Measurements from ENCODE around the gene PRKD3. TPM values are rescaled to one million over a fixed set of nuclear protein-coding genes. Genes with fewer than 3 reads are reported as not detected.

Gene PRKD3
- total and polyA plus RNA-seq, 9 of the 15 experiments (the other 6 are each of a cell fraction or from before 2014, with no cell fraction given) = 4.7 to 26.7 (median 17.0) TPM

DNA sequence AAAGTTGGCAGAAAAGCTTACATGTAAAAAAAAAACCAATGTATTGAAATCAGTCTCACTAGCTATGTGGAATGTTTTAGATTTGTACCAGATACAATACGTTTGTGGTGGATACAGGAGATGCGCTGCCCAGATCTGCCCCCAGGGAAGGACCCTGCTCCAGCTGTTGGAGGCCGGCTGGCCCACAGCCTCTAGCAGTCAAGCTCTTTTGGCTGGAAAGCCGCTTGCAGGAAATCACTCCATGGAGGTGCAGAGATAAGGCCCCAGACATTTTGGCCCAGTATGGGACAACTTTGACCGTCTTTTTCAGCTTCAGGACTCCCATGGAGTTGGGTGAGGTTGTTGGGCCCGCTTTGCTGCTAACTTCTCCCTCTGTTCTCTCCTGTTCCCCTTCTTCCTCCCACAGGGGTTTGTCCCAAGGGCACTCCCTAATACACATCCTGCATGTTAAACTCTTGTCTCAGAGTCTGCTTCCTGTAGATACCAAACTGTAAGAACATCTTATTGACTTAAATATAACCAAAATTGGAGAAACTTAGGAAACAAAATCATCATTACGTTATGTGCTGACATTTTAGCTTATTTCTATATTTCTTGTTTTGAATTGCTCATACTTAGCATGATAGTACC, 18.1 kb upstream of the PRKD3 start:
- H2AFZ ChIP-seq (ENCODE audit: low read depth, low read length) = no peak overlapping the region
- no peak overlapping the region for H3K9ac ChIP-seq (ENCODE audit: insufficient read depth in 1 of 2, low read depth in 2 of 2, low read length in 2 of 2)
- no TSS peak for BruUV-seq (replicated peaks)
- H3K9me3 ChIP-seq (replicated peaks; ENCODE audit: control insufficient read depth, insufficient read depth, low read depth, low read length) = no peaks in the 10 kb centered on the region
- H3K79me2 ChIP-seq (ENCODE audit: control insufficient read depth, insufficient read depth, low read length) = no peaks in the 10 kb centered on the region
- TF ChIP-seq CREB3 (tag; conservative IDR thresholded peaks at IDR 0.05; ENCODE audit: low read depth) (no peak), ZNF436 (CRISPR knock-in tag; IDR thresholded peaks at IDR 0.05) (no peak), CTCFL (IDR thresholded peaks at IDR 0.05; ENCODE audit: borderline replicate concordance, insufficient read depth, low read depth, low read length, poor library complexity, severe bottlenecking) (no peak), SMARCE1 (IDR thresholded peaks at IDR 0.05) (no peak), CHD2 (IDR thresholded peaks at IDR 0.05; ENCODE audit: low read depth, low read length) (no peak), ZNF77 (CRISPR knock-in tag; IDR thresholded peaks at IDR 0.05) (no peak), TFAM (CRISPR knock-in tag; conservative IDR thresholded peaks at IDR 0.05) (no peak), PHF8 (IDR thresholded peaks at IDR 0.05; ENCODE audit: borderline replicate concordance, low read length) (no peak), E2F5 (CRISPR knock-in tag; IDR thresholded peaks at IDR 0.05) (no peak), ZNF76 (CRISPR knock-in tag; IDR thresholded peaks at IDR 0.05; ENCODE audit: borderline replicate concordance) (no peak), CBX2 (IDR thresholded peaks at IDR 0.05; ENCODE audit: insufficient read depth, low read length, poor library complexity, severe bottlenecking) (no peak), MYBL2 (IDR thresholded peaks at IDR 0.05; ENCODE audit: low read depth) (no peak), MYBL2 (CRISPR knock-in tag; IDR thresholded peaks at IDR 0.05; ENCODE audit: borderline replicate concordance) (no peak)
- TF ChIP-seq, protein P1, sequence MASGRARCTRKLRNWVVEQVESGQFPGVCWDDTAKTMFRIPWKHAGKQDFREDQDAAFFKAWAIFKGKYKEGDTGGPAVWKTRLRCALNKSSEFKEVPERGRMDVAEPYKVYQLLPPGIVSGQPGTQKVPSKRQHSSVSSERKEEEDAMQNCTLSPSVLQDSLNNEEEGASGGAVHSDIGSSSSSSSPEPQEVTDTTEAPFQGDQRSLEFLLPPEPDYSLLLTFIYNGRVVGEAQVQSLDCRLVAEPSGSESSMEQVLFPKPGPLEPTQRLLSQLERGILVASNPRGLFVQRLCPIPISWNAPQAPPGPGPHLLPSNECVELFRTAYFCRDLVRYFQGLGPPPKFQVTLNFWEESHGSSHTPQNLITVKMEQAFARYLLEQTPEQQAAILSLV (tag; IDR thresholded peaks at IDR 0.05) = no peak
- TF ChIP-seq, protein P2, sequence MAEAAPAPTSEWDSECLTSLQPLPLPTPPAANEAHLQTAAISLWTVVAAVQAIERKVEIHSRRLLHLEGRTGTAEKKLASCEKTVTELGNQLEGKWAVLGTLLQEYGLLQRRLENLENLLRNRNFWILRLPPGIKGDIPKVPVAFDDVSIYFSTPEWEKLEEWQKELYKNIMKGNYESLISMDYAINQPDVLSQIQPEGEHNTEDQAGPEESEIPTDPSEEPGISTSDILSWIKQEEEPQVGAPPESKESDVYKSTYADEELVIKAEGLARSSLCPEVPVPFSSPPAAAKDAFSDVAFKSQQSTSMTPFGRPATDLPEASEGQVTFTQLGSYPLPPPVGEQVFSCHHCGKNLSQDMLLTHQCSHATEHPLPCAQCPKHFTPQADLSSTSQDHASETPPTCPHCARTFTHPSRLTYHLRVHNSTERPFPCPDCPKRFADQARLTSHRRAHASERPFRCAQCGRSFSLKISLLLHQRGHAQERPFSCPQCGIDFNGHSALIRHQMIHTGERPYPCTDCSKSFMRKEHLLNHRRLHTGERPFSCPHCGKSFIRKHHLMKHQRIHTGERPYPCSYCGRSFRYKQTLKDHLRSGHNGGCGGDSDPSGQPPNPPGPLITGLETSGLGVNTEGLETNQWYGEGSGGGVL (CRISPR knock-in tag; IDR thresholded peaks at IDR 0.05) = no peak
- ATAC-seq (no peak; the same call in 2 of the 3 replicates), FAIRE-seq (no peak), DNase-seq (ENCODE audit: extremely low read depth in 1 of 4, low spot score in 3 of 4) (no peak)
- no peaks in the 10 kb centered on the region for H3K9me1 ChIP-seq (ENCODE audit: control insufficient read depth, insufficient read depth, low read length)
- CTCF ChIA-PET (ENCODE audit: low intra/inter-chr PET ratio) = no interaction called here
- intact Hi-C loops (cut with micrococcal nuclease) (no loop called here), in situ Hi-C loops (cut with MboI) (no loop called here)
- H3K4me2 ChIP-seq (ENCODE audit: insufficient read depth, low read length) = no peak overlapping the region
- H3K27me3 ChIP-seq (ENCODE audit: control insufficient read depth in 2 of 2, insufficient read depth in 2 of 2, low read length in 2 of 2) = peaks cover 9 to 25% of the 10 kb centered on the region in 2 experiments
- no peaks in the 10 kb centered on the region for H3K36me3 ChIP-seq (ENCODE audit: control insufficient read depth, insufficient read depth, low read length)
- no peak overlapping the region for H3K27ac ChIP-seq (ENCODE audit: extremely low read depth, low read depth, low read length)
- POLR2A ChIA-PET = interaction anchor here (0.7 kb wide), 1 partner anchor 13 kb away, joined by 4 read pairs; no protein-coding TSS in a partner anchor
- no peak overlapping the region for H3K4me3 ChIP-seq
- H3K4me1 ChIP-seq (replicated peaks in 1 of 2; ENCODE audit: control insufficient read depth in 2 of 2, insufficient read depth in 2 of 2, low read length in 2 of 2) = peaks cover 0 to 10% of the 10 kb centered on the region in 2 experiments; a peak in 2 of 5 replicates
- 6% methylated on average over 7 of the region's 7 CpGs for WGBS (ENCODE audit: insufficient coverage, low coverage, missing lambda C conversion rate)
- H4K20me1 ChIP-seq (replicated peaks; ENCODE audit: control insufficient read depth, insufficient read depth, low read length) = no peaks in the 10 kb centered on the region
